ENCODE results near the gene TVP23B. TPM values are rescaled to one million over a fixed set of nuclear protein-coding genes. Genes with fewer than 3 reads are reported as not detected.
"Not testable (repeated sequence)": the region's sequence is repeated elsewhere in the genome, so short reads cannot be mapped to it uniquely, and the experiment has no call there.

TVP23B gene
- total and polyA plus RNA-seq, 2 donors (not counting 1 experiment from before 2014, with no cell fraction given): 79.9 to 81.9 TPM

GRCh38 chr17:18785933-18786332 is 5.0 kb downstream of the TVP23B start:
- not testable (repeated sequence) for H3K27ac ChIP-seq (ENCODE audit: insufficient read depth, low read length); H3K4me3 ChIP-seq (replicated peaks in 1 of 4; ENCODE audit: control extremely low read depth in 1 of 4, insufficient read depth in 1 of 4, low read depth in 3 of 4, low read length in 4 of 4); H3K4me2 ChIP-seq (ENCODE audit: extremely low read depth, insufficient read depth, low read length); H3K27me3 ChIP-seq (ENCODE audit: control insufficient read depth, insufficient read depth, low read length); H2AFZ ChIP-seq (ENCODE audit: low read length); H3K36me3 ChIP-seq (ENCODE audit: control insufficient read depth, insufficient read depth, low read length); DNase-seq (ENCODE audit: low read depth in 2 of 2); H4K20me1 ChIP-seq (ENCODE audit: control insufficient read depth, extremely low read depth, insufficient read depth, low read length); H3K9ac ChIP-seq (ENCODE audit: insufficient read depth, low read length); H3K4me1 ChIP-seq (ENCODE audit: control insufficient read depth, extremely low read depth, insufficient read depth, low read length); H3K9me3 ChIP-seq (ENCODE audit: control insufficient read depth, insufficient read depth, low read depth, low read length)
- H3K79me2 ChIP-seq (ENCODE audit: control insufficient read depth, insufficient read depth, low read length): peaks cover 20% of the 10 kb centered on the region

GRCh38 chr17:18786890-18787289 is 5.9 kb downstream of the TVP23B start:
- not testable (repeated sequence) for H2AFZ ChIP-seq (ENCODE audit: low read length); H4K20me1 ChIP-seq (ENCODE audit: control insufficient read depth, extremely low read depth, insufficient read depth, low read length); H3K4me1 ChIP-seq (ENCODE audit: control insufficient read depth, extremely low read depth, insufficient read depth, low read length); H3K36me3 ChIP-seq (ENCODE audit: control insufficient read depth, insufficient read depth, low read length); H3K27ac ChIP-seq (ENCODE audit: insufficient read depth, low read length); H3K4me2 ChIP-seq (ENCODE audit: extremely low read depth, insufficient read depth, low read length); H3K9me3 ChIP-seq (ENCODE audit: control insufficient read depth, insufficient read depth, low read depth, low read length); H3K9ac ChIP-seq (ENCODE audit: insufficient read depth, low read length); DNase-seq (ENCODE audit: low read depth in 2 of 2); H3K4me3 ChIP-seq (replicated peaks in 1 of 4; ENCODE audit: control extremely low read depth in 1 of 4, insufficient read depth in 1 of 4, low read depth in 3 of 4, low read length in 4 of 4); H3K27me3 ChIP-seq (ENCODE audit: control insufficient read depth, insufficient read depth, low read length)
- H3K79me2 ChIP-seq (ENCODE audit: control insufficient read depth, insufficient read depth, low read length): peaks cover 19% of the 10 kb centered on the region

GRCh38 chr17:18791402-18791801 is 10.4 kb downstream of the TVP23B start:
- H2AFZ ChIP-seq (ENCODE audit: low read length); H3K79me2 ChIP-seq (ENCODE audit: control insufficient read depth, insufficient read depth, low read length); H4K20me1 ChIP-seq (ENCODE audit: control insufficient read depth, extremely low read depth, insufficient read depth, low read length); H3K27me3 ChIP-seq (ENCODE audit: control insufficient read depth, insufficient read depth, low read length); H3K27ac ChIP-seq (ENCODE audit: insufficient read depth, low read length); H3K4me3 ChIP-seq (replicated peaks in 1 of 4; ENCODE audit: control extremely low read depth in 1 of 4, insufficient read depth in 1 of 4, low read depth in 3 of 4, low read length in 4 of 4); H3K9me3 ChIP-seq (ENCODE audit: control insufficient read depth, insufficient read depth, low read depth, low read length); H3K4me2 ChIP-seq (ENCODE audit: extremely low read depth, insufficient read depth, low read length); DNase-seq (ENCODE audit: low read depth in 2 of 2); H3K36me3 ChIP-seq (ENCODE audit: control insufficient read depth, insufficient read depth, low read length); H3K4me1 ChIP-seq (ENCODE audit: control insufficient read depth, extremely low read depth, insufficient read depth, low read length); H3K9ac ChIP-seq (ENCODE audit: insufficient read depth, low read length): not testable (repeated sequence)

- H3K4me1 ChIP-seq (ENCODE audit: control insufficient read depth, extremely low read depth, insufficient read depth, low read length); H3K36me3 ChIP-seq (ENCODE audit: control insufficient read depth, insufficient read depth, low read length); H3K9me3 ChIP-seq (ENCODE audit: control insufficient read depth, insufficient read depth, low read depth, low read length); H3K79me2 ChIP-seq (ENCODE audit: control insufficient read depth, insufficient read depth, low read length); H3K9ac ChIP-seq (ENCODE audit: insufficient read depth, low read length); H3K4me3 ChIP-seq (replicated peaks in 1 of 4; ENCODE audit: control extremely low read depth in 1 of 4, insufficient read depth in 1 of 4, low read depth in 3 of 4, low read length in 4 of 4); H3K27ac ChIP-seq (ENCODE audit: insufficient read depth, low read length); H3K4me2 ChIP-seq (ENCODE audit: extremely low read depth, insufficient read depth, low read length); H3K27me3 ChIP-seq (ENCODE audit: control insufficient read depth, insufficient read depth, low read length); H4K20me1 ChIP-seq (ENCODE audit: control insufficient read depth, extremely low read depth, insufficient read depth, low read length); H2AFZ ChIP-seq (ENCODE audit: low read length): not testable (repeated sequence)
- DNase-seq (ENCODE audit: low read depth in 2 of 2): peak in 1 of 2 donors; percentile 28
Observed at GRCh38 chr17:18794841-18795240, 13.9 kb downstream of the TVP23B start.

- not testable (repeated sequence) for DNase-seq (ENCODE audit: low read depth in 2 of 2); H3K4me1 ChIP-seq (ENCODE audit: control insufficient read depth, extremely low read depth, insufficient read depth, low read length); H2AFZ ChIP-seq (ENCODE audit: low read length); H3K27me3 ChIP-seq (ENCODE audit: control insufficient read depth, insufficient read depth, low read length); H3K4me2 ChIP-seq (ENCODE audit: extremely low read depth, insufficient read depth, low read length); H3K4me3 ChIP-seq (replicated peaks in 1 of 4; ENCODE audit: control extremely low read depth in 1 of 4, insufficient read depth in 1 of 4, low read depth in 3 of 4, low read length in 4 of 4); H4K20me1 ChIP-seq (ENCODE audit: control insufficient read depth, extremely low read depth, insufficient read depth, low read length); H3K9me3 ChIP-seq (ENCODE audit: control insufficient read depth, insufficient read depth, low read depth, low read length); H3K79me2 ChIP-seq (ENCODE audit: control insufficient read depth, insufficient read depth, low read length); H3K9ac ChIP-seq (ENCODE audit: insufficient read depth, low read length); H3K36me3 ChIP-seq (ENCODE audit: control insufficient read depth, insufficient read depth, low read length); H3K27ac ChIP-seq (ENCODE audit: insufficient read depth, low read length)
Observed at GRCh38 chr17:18796887-18797286, 15.9 kb downstream of the TVP23B start.

GRCh38 chr17:18803458-18804245 is 22.7 kb downstream of the TVP23B start:
- H3K4me1 ChIP-seq (ENCODE audit: control insufficient read depth, extremely low read depth, insufficient read depth, low read length); H2AFZ ChIP-seq (ENCODE audit: low read length); H4K20me1 ChIP-seq (ENCODE audit: control insufficient read depth, extremely low read depth, insufficient read depth, low read length); H3K9ac ChIP-seq (ENCODE audit: insufficient read depth, low read length); H3K9me3 ChIP-seq (ENCODE audit: control insufficient read depth, insufficient read depth, low read depth, low read length); H3K4me2 ChIP-seq (ENCODE audit: extremely low read depth, insufficient read depth, low read length); DNase-seq (ENCODE audit: low read depth in 2 of 2); H3K36me3 ChIP-seq (ENCODE audit: control insufficient read depth, insufficient read depth, low read length); H3K4me3 ChIP-seq (replicated peaks in 1 of 4; ENCODE audit: control extremely low read depth in 1 of 4, insufficient read depth in 1 of 4, low read depth in 3 of 4, low read length in 4 of 4); H3K79me2 ChIP-seq (ENCODE audit: control insufficient read depth, insufficient read depth, low read length); H3K27me3 ChIP-seq (ENCODE audit: control insufficient read depth, insufficient read depth, low read length); H3K27ac ChIP-seq (ENCODE audit: insufficient read depth, low read length): not testable (repeated sequence)

GRCh38 chr17:18815924-18816323 is 34.9 kb downstream of the TVP23B start:
- H3K9ac ChIP-seq (ENCODE audit: insufficient read depth, low read length); DNase-seq (ENCODE audit: low read depth in 2 of 2); H2AFZ ChIP-seq (ENCODE audit: low read length); H3K9me3 ChIP-seq (ENCODE audit: control insufficient read depth, insufficient read depth, low read depth, low read length); H3K4me1 ChIP-seq (ENCODE audit: control insufficient read depth, extremely low read depth, insufficient read depth, low read length); H3K27ac ChIP-seq (ENCODE audit: insufficient read depth, low read length); H4K20me1 ChIP-seq (ENCODE audit: control insufficient read depth, extremely low read depth, insufficient read depth, low read length); H3K27me3 ChIP-seq (ENCODE audit: control insufficient read depth, insufficient read depth, low read length); H3K79me2 ChIP-seq (ENCODE audit: control insufficient read depth, insufficient read depth, low read length); H3K4me2 ChIP-seq (ENCODE audit: extremely low read depth, insufficient read depth, low read length); H3K4me3 ChIP-seq (replicated peaks in 1 of 4; ENCODE audit: control extremely low read depth in 1 of 4, insufficient read depth in 1 of 4, low read depth in 3 of 4, low read length in 4 of 4); H3K36me3 ChIP-seq (ENCODE audit: control insufficient read depth, insufficient read depth, low read length): not testable (repeated sequence)

Measured in fibroblast of lung (primary cell).